ENCODE data around the gene CSNK1D.
A peak's percentile ranks its signal among the peaks of the same experiment; 100 is the strongest.

CSNK1D gene

DNA sequence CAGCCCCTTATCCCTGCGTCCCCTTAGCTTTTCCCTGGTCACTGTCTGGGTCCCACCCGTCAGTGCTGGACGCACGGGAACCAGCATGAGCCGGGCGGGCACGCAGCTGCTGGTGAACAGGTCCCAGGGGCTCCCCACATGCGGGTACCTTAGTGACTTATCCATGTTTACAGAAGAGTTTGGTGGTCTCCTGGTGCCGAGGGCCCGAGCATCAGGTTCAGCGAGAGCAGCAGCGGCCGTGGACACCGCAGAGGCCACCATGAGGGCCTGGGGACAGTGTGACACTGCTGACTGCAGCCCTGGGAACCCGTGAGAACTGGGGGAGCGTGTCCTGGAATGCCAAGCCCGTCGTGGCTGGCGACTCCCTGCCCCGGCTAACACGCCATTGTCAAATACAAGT is 37.4 kb upstream of the CSNK1D start:
- no peak for DNase-seq (ENCODE audit: low spot score)

DNA sequence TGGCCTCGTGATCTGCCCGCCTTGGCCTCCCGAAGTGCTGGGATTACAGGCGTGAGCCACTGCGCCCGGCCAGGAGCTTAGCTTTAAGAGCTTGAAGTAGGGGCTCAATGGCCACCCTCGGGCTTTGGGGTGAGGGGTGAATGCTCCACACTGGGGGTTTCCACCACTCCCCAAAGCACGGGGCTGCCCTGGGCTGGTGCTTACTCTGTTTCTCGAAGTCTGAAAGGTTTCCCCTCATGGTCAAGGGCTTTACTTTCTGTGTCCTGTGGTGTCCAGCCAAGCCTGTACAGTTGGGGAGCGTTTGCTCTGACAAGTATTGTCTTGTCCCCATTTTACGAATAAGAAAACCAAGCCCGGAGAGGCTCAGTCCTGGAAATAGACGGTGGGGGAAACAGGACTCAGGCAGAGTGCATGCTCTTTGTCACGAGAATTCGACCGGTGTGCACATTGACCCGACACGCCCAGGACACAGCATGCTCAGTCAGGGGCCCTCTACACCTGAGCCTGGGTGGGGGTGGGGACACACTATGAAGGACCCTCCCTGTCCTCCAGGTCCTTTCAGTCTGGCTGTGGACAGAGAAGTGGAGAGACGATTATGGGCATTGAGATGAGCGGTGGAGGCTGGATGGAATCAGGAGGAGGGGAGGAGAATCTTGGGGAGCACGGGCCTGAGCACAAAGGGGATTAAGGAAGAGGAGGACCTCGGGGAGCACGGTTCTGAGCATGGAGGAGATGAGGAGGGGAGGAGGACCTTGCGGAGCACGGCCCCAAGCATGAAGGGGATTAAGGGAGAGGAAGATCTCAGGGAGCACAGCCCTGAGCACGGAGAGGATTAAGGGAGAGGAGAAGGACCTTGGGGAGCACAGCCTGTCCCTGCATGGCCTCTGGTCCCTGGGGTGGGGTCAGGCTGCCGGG is 36.4 kb upstream of the CSNK1D start:
- peak; percentile 85 for DNase-seq (ENCODE audit: low spot score)

DNA sequence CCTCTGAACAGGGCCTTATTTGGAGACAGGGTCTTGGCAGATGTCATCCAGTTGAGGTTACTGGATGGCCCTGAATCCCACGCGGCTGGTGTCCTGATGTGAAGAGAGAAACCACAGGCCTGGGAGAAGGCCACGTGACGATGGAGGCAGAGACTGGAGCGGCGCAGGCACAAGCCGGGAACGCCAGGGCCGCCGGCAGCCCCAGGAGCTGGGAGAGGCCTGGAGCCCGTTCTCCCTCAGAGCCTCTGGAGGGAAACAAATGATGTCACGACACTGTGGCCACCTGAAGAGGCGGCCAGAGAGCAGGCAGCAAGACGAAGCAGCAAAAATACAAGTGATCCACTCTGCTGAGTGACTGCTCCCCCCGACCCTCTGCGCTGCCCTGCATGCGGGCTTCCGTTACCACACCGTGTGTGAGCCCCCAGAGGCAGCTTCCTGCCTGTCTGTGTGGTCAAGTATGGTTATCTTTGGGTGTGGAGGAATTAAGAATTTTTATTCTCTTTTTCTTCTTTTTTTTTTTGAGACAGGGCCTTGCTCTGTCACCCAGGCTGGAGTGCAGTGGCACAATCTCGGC is 32.3 kb upstream of the CSNK1D start:
- no peak for DNase-seq (ENCODE audit: low spot score)

GRCh38 chr17:82304826-82305726 is 31.6 kb upstream of the CSNK1D start:
- no peak for DNase-seq (ENCODE audit: low spot score)

DNA sequence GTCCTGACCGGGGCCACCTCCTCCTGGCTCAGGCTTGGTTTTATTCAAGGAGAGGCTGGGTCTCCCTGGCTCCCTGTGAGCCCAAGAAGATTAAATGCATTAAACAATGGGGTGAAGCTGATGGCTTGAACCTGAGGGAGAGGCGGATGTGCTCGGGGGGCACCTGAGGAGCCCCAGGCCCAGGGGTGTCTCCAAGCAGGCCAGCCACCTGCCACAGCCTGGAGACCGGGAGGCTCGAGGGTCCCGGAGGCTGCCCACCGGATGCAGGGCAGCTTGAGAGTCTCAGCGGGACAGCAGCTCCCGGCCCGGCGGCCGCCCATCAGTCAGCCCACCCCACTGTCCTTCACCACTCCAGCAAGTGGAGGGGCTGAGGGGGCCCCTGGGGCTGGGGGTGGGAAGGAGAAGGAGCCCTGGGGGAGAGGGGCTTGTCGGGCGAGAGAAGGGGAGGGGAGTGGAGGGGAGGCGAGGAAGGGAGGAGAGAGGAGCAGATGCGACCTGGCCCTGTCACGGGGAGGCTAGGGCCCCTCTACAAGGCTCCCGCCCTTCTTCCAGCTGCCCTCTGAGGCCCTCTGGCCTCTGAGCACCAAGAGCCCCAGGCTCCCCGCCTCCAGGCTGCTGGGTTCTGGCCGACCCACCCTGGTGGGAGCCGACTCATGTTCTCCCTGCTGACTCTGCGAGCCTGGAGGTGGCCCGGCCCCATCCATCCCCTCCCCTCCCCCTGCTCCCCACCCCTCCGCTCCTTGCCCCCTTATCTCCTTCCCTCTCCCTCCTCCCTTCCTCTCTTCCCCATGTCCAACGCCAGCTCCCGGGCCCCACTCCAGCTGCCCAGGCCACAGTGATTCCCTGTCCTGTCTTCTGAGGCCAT is 30.7 kb upstream of the CSNK1D start:
- no peak for DNase-seq (ENCODE audit: low spot score)

DNA sequence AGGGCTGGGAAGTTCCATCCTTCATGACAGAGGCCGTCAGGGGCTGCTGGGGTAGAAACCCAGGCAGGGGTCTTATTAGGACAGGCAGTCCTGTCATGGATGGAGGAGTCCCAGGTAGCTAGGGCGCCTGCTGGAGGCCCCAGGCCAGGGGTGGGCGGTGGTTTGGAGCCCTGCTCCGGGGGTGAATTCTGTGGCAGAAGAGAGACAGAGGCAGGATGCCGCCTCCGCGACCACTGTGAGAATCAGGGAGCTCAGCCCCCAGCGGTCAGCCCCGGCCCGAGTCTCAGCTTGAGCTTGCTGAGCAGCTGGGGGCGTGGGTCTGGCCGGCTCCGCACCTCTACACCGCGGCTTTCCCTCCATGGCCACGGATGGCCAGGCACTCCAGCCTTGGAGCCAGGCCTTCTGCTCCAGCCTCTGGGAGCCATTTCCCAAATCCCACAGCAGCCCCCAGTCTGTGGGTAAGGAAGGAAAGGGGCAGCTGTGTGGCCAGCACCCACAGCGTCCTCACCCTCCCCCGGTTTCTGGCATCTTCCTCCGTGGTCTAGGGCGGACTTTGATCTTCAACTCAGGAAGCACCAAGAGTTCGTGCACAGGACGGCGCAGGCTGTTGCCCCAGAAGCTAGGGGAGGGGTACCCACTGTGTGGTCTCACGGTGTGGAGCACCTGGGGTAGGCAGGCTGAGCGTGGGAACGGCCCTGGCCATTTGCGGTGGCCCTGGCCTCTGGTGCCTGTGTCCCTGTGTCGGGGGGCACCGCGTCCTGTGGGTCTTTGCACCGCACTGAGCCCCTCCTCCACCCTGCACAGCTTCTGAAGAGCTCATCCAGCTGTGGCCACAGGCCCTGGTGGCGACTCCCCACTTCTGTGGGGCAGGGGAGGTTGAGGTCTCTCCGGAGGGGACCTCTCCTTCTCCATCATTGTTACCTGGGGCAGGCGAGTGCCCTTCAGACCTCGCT is 29.8 kb upstream of the CSNK1D start:
- peak; percentile 49 for DNase-seq (ENCODE audit: low spot score)

DNA sequence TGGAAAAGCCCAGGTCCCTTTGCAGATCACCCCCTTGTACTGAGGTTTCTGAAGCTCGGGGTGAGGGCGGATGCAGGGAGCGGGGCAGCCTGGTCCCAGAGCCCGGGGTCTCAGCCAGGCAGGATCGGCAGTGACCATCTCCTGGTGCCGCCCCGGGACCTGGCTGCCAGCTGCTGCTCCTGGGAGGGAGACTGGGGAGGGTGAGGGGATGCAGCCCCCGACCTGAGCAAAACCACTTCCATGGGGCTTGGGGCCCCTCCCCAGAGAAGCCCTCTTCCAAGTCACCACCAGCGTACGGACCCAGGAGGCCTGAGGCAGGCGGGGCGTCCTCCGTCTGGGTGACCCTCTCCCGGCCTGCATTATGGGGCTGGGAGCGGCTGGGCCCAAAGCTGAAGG is 29.1 kb upstream of the CSNK1D start:
- no peak for DNase-seq (ENCODE audit: low spot score)

DNA sequence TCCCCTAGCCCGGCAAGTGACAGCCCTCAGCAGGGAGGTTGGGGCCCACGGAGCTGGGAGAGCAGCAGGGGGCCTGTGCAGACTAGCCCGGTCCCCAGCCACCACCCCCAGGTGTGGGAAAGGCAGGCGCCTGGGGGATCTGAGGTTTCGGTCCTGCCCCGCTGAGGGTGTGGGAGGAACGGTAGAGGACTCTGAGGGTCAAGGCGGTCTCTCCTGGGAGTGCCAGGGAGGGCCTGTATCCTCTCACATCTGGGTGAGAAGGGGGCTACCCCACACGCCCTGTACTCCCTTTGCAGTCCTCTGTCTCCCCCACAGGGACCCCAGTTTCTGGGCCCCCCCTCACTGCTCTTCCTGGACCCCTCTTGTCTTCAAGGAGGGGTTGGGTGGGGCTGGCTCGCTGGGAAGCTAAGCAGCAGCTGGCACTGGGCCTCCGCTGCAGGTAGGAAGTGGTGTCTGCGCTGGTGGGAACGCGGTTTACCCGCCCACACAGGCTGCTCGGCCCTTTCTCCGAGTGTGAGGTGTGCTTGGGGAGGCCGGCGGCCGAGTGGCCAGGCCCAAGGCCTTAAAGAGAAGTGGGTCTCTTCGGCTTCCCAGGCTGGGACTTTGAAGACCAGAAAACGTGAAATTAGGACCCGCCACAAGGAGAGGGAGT is 28.5 kb upstream of the CSNK1D start:
- no peak for DNase-seq (ENCODE audit: low spot score)

DNA sequence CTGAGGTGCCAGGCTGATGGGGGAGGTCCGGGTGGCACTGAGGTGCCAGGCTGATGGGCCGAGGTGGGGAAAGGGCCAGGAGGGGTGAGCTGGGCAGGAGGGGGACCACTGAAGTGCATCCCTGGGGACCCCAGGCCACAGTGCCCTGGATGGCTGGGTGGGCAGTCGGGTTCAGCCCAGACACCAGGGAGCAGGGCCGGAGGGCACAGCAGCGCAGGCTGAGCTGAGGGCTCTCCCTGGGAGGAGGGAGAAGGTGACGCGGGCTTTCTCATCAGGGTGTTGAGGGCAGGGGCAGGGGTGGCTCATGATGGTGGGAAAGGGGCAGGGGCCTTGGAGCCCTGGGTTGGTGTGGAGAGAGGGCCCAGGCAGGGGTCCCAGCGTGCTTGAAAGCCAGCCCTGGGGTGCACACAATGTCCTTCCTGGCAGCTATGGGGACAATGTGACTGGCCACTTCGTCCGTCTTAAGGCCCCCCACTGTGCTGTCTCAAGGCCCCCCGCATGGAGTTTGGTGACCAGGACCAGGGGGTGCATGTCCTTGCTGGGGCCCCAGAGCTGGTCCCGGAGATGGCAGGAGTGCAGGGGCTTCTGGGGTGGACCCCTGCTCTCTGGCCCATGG is 27.9 kb upstream of the CSNK1D start:
- no peak for DNase-seq (ENCODE audit: low spot score)

GRCh38 chr17:82300707-82301270 is 27.3 kb upstream of the CSNK1D start:
- DNase-seq (ENCODE audit: low spot score): peak; percentile 88

GRCh38 chr17:82300228-82300627 is 26.7 kb upstream of the CSNK1D start:
- no peak for DNase-seq (ENCODE audit: low spot score)

DNA sequence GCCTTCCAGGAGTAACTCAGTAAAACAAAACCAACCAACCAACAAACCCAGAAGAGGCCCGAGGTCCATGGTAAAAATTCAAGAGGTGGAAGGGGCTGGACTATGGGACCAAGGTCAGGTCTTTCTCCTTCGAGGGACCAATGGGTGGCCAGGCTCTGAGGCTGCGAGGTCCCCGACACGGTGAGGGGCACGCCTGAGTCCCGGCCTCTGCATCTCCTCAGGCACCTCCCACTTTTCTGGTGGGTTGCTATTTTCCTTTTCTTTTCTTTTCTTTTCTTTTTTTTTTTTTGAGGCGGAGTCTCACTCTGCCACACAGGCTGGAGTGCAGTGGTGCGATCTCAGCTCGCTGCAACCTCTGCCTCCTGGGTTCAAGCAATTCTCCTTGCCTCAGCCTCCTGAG is 26.0 kb upstream of the CSNK1D start:
- DNase-seq (ENCODE audit: low spot score): no peak

DNA sequence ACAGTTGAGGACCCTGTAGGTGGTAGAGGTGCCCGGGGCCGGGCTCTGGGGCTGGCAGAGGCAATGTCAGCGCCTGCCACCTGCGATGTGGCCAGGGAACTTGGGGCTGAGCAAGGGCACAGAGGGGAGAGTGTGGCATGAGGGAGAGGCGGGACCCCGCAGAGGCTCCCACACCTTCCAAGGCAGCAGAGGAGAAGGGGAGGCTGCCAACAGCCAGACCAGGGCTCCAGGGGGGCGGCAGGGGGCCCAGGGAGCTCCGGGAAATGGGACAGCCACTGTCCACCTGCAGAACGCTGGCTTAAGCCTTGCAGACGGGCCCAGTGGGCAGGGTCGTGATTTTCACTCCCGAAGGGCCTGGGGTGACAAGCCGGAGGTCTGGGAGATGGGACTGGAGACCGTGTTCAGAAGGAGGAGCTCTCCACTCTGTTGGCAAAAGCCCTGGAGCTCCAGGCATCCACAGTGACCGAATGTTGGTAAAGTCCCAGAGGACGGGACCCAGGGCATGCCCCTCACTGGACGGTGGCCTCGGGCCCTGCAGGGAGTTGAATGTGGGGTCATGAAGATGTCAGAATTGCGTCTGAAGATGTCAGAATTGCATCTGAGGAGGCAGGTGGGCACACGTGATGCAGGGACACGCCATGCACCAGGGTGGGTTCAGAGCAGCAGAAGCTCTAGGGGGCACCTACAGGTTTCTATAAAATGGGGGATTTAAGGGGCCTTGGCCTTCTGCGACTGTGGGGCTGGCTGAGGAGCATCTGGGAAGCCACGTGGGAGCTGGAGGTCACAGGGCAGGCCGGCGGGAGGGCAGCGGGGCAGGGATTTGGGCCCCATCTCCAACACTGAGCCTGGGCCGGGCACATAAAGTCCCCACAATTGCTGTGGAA is 25.3 kb upstream of the CSNK1D start:
- no peak for DNase-seq (ENCODE audit: low spot score)

GRCh38 chr17:82297714-82298537 is 24.4 kb upstream of the CSNK1D start:
- peak; percentile 20 for DNase-seq (ENCODE audit: low spot score)

DNA sequence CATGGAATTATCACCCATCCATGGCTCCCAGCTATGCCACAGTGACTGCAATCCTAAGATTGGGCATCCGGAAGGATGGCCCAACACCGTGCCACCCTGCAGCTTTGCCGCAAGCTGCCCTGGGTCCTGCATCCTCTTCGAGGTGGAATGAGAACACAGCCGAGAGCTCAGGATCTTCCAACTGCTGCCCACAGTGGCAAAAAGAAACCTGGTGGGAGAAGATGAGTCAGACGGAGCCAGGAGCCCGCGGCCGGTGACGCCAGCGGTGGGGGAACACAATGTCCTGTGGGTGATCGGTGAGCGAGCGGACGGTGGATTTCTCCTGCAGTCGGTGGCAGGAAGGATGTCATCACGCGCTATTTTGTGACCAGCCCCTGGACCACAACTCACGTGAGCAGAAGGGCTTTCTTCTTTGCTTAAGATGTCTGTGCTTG is 23.8 kb upstream of the CSNK1D start:
- no peak for DNase-seq (ENCODE audit: low spot score)

DNA sequence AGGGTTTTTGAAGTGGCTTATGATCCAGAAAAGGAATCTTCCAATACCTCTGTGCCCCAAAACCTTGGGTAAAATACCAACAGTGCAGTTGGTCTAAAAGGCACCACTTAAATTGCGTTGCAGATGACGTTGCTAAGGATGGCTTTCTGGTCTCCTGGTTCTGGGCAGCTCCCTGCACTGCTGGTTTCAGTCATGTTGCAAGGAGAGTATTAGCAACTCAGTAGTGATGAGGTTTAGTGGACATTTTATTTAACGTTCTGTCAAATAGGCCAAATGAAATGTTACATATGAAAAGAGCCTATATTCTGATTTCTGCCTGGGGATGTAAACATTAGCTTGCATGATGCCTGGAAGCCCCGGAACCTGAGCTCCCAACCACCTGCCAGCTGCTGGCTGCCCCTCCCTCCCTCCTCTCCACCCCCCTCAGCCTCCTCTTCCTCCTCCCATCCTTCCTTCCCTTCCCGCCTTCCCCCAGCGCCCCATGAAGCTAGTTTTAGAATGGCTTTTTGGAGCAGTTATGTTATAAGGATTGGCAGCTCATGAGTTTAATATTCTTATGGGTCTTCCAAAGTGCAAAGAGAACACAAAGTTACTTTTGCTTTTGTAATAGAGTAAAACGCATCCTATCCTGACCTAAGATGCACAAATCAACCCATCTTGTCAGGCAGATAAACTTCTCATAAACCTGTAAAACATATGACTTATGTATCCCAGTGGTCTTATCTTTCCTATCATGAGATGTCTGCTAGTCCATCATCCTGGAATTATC is 23.2 kb upstream of the CSNK1D start:
- no peak for DNase-seq (ENCODE audit: low spot score)

- DNase-seq (ENCODE audit: low spot score): no peak
Measured at GRCh38 chr17:82295472-82295814, 21.9 kb upstream of the CSNK1D start.

All from HuH-7.5 (cell line).